Cardiac septum (tissue), 1 donor: Measurements from ENCODE around the gene CDS2. TPM values are rescaled to one million over a fixed set of nuclear protein-coding genes. Genes with fewer than 3 reads are reported as not detected.

Source experiments
- DNase-seq: peaks from one replicate; pipeline ENCODE4 v3.0.0-alpha.2; 2020; ENCODE audit warnings: low spot score
- intact Hi-C: fragments of 100-400 bp; cut with DNase I; formaldehyde crosslinking; loops from one replicate; pipeline ENCODE4 v1.14.0; 2022
- total RNA-seq: library from RNA; stranded (reverse); fragmentation: NEBNext Ultra II Directional; extraction: Animal tissue kit (Norgen Biotek cat#: 25700); gene quantifications from one replicate; pipeline ENCODE4 v1.2.1, GENCODE V29; 2021
- donor health status: DM: no; HTN: no; CAD: no.

The CDS2 gene
- total RNA-seq, 1 donor from 2014 or later = 84.0 TPM

DNA sequence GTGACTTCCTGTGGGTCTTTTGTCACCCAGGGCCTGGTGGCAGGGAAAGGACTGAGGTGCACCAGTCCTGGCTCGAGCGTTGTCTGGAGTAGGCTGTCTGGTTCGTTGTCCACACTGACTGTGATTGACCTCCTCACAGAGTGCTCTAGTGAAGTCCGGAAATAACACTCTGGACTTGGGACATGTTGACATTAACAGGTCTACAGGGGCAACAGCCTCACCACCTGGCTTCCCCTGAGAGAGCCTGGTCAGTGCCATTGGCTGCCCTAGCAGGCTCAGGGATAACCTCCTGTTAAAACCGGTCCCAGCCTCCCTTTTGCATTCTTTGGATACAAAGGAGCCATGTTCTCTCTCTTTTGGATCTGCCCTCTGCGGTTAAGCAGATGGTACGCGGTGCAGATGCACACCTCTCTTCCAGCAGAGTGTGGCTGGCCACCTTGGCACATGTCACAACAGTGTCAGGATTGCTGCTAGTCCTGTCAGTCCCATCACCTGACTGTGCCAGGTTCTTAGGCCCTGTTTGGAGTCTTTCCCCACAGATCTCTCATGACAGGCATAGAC, 46.2 kb downstream of the CDS2 start:
- intact Hi-C loops = no loop called here

DNA sequence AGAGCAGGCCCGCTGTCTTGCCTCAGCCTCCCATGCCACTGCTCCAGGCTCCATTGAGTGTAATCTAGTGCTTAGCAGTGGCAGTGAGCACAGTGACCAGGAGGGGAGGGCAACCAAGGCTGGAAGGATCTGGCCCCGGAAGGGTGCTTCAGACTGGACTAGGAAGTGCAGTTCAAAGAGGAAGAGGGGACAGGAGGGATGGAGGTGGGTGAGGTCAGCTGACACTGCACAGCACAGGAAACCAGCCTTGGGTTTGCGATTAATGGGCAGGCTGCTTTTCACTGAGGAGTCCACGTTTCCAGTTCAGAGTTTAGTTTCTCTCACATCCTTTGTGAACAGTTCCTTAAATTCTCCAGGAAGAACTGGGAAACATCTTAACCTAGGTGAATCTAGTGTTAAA, 46.9 kb downstream of the CDS2 start:
- intact Hi-C loops = no loop called here

More for the DNA sequence above, 46.2 kb downstream of the CDS2 start:
- DNase-seq = no peak

DNA sequence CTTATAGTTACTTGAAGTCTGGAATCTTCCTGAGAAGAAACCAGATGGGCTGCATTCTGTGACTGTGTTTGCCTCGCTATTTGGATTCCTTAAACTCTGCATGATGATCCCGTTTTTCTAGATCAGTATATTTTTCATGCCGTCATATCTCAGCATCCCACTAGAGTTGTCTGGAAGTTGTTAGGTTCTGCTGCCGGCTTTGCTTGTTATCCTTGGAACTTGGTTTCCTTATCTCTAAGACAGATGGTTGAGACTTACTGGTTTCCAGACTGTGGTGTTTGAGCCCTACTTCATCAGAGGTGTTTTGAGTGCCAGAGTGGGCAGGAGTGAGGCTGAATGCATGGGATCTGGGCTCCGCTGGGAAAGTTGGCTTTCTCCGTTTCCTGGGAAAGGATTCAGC, 50.3 kb downstream of the CDS2 start:
- intact Hi-C loops = no loop called here
- no peak for DNase-seq

More for the DNA sequence above, 46.9 kb downstream of the CDS2 start:
- no peak for DNase-seq

DNA sequence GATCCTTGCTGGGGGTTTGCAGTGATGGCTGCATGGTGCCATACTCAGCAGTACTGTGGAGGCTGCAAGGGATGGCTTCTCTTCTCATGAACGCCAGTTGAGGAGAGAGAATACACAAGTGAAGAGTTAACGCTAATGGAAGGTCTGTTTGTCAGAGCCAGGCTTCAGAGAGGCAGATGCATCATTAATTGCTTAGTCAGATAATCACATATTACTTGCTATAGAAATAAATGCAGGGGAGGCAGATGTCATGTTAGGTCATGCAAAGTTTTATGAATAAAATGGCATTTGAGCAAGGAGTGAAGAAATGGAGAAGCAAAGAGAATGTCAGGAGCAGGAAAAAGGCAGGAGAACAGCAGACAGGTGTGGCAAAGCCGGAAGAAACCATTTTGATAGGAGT, 51.2 kb downstream of the CDS2 start:
- intact Hi-C loops = no loop called here
- no peak for DNase-seq

DNA sequence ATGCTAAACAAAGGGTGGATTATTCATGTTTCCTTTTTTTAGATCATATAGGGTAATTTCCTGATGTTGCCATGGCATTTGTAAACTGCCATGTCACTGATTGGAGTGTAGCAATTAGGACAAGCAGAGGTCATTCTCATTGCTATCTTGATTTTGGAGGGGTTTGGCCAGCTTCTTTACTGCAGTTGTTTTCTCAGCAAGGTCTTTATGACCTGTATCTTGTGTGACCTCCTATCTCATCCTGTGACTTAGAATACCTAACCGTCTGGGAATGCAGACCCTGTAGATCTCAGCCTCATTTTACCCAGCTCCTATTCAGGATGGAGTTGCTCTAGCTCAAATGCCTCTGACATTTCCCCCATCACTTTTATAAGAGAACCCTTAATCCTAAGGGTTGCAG, 53.6 kb downstream of the CDS2 start:
- no peak for DNase-seq
- intact Hi-C loops = no loop called here

DNA sequence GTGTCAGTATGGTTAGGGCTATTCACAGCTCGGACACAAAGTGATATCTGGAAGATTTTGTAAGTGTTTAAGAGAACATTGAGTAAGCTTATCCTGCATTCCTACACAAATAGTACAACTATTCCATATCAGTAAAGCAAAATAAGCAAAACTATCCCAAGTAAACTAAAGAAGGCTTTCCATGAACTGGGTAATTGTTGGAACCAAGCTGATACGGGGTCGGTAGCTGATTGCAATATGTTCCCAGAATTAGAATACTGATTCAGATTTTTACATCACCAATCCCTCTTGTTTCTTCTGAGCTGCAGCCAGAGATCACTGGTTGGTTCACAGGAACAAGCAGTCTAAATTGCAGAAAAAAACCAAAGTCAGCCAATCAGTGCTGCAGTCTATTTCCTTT, 54.1 kb downstream of the CDS2 start:
- DNase-seq = no peak
- intact Hi-C loops = no loop called here

GRCh38 chr20:5181492-5181891, 54.7 kb downstream of the CDS2 start:
- intact Hi-C loops = no loop called here
- no peak for DNase-seq

DNA sequence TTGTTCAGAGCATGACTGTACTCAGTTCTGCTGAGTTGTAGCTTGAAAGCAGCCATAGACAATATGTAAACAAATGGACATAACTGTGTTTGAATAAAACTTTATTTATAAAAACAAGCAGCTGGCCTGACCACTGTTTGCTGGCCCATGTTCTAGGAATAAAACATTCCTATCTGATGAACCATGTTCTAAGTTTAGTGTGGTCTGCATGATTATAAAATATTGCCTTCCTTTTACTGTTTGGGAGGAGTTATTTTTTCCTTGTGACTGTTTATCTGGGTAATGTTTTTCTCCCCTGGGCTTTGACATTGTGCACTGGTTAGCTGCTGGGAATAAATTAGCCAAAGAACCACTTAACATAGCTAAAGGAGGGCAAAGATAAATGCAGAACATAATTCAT, 55.1 kb downstream of the CDS2 start:
- intact Hi-C loops = no loop called here
- no peak for DNase-seq

GRCh38 chr20:5182615-5183254, 55.9 kb downstream of the CDS2 start:
- DNase-seq = no peak
- intact Hi-C loops = no loop called here

DNA sequence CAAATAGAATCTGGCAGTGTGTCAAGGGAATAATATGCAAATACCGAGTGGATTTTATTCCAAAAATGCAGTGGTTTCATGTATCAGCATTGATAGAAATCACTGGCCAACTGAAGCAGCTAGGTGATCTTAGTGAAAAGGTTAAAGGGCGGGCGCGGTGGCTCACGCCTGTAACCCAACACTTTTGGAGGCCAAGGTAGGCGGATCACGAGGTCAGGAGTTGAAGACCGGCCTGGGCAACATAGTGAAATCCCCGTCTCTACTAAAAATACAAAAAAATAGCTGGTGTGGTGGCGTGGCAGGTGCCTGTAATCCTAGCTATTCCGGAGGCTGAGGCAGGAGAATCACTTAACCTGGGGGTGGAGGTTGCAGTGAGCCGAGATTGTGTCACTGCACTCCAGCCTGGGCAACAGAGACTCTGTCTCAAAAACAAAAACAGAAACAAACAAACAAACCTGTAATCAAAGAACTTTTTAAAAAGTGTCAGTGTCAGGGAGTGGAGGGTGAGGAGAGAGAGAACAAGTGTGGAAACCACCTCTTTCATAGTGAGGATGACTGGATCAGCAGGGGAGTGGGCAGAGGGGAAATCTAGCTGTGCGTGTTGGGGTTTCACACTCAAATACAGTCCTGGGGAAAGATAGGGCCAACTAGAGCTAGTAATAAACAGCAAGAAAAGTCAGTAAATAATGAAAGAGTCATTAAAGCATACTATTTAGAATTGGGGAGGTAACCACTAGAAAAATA, 57.1 kb downstream of the CDS2 start:
- intact Hi-C loops = no loop called here
- no peak for DNase-seq

- DNase-seq = no peak
- intact Hi-C loops = no loop called here
These were observed 57.9 kb downstream of the CDS2 start for GRCh38 chr20:5184684-5185083.

GRCh38 chr20:5187122-5187521, 60.3 kb downstream of the CDS2 start:
- intact Hi-C loops = no loop called here
- DNase-seq = no peak

DNA sequence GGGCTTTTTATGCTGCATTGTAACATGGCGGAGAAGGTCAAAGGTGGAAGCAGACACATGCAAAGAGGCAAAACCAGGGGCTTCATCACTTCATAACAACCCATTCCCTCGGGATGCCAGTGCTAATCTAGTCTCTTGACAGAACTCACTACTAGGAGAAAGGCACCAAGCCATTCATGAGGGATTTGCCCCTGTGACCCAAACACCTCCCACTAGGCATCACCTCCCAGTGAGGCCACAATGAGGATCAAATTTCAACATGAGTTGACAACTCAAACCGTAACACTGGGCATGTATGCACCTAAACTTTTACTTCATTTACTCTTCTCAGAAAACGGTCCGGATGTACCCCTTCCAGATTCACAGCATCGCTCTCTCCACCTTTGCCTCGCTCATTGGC, 61.9 kb downstream of the CDS2 start:
- no peak for DNase-seq
- intact Hi-C loops = no loop called here

DNA sequence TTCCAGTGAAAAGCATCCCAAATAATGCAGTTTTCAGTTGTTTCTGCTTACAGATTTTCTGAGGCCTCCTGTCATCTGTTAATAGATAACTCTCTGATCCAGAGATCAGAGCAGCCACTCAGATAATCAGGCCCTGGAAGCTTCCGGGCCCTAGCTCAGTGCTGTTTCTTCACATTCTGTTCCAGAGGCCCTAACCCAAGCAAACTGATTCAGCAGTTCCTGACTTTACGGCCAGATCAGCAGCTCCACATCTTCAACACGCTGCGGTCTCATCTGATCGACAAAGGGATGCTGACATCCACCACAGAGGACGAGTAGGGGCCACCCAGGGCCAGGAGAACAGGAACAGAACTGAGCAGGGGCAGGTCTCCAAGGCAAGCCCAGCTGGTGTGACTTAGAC, 63.1 kb downstream of the CDS2 start:
- intact Hi-C loops = no loop called here
- DNase-seq = no peak

- no peak for DNase-seq
- intact Hi-C loops = no loop called here
These were observed 63.6 kb downstream of the CDS2 start for GRCh38 chr20:5190444-5190843.

- no peak for DNase-seq
- intact Hi-C loops = loop anchor here (1.0 kb wide), 1 partner anchor 66 kb away; no protein-coding TSS in a partner anchor
These were observed 65.2 kb downstream of the CDS2 start for GRCh38 chr20:5191829-5192569.

DNA sequence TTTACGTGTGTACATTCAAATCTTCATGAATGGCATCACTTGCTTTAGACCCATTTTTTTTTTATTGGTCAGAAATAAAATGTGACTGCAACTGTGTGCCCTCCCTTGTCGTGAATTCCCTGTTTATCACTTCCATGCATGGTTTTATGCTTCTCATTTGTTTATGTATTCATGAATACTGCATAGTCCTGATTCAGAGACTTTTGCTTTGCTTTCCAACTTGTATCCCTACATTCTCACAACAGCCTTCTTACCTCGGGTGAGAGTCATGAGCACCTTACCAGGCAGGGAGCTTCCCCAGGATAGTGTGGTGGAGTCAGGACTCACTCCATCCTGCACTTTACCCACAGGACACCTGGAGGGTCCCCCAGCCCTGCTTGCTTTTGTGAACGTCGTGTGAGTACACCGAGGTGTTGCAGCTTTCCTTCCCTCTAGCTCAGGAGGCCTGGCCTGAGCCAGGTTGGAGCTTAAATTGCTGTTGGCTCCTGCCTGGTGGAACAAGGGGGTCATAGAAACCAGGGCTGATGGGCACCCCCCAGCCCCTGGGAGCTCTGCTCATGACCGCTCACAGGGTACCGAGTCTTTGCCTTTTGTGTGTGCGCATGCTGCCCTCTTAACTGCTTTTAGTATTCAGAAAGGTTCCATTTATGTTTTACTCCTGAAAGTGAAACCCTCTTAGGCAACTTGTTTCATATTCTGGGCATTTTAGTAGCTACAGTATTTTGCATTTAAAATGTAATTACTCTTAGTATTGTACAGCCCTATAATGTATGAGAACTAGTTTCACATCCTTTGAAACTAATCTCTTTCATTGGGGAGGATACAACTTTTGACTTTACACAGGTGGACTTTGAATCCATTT, 66.0 kb downstream of the CDS2 start:
- intact Hi-C loops = loop anchor here (1.0 kb wide), 1 partner anchor 66 kb away; no protein-coding TSS in a partner anchor
- no peak for DNase-seq

- no peak for DNase-seq
- intact Hi-C loops = no loop called here
These were observed 68.8 kb downstream of the CDS2 start for GRCh38 chr20:5195655-5196054.

DNA sequence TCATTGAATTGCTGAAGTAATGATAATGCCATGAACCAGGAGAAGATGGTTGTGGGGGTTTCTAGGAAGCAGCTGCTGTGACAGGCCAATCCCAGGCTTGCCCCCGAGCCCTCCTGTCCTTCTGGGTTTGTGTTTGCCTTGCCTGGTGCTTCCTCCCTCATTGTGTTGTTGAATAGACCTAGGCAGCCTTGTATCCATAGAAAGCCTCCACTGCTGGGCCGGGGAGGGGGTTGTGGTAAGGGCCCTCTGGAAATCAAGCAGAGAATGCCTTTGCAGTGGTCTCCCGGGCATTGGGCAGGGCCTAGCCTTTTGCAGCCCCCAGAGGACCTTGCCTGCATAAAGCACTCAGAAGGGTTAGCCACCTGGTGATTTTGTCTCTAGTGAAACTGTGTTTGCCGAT, 69.3 kb downstream of the CDS2 start:
- intact Hi-C loops = no loop called here
- no peak for DNase-seq
